ENCODE data around the gene POLR3A. TPM values are rescaled to one million over a fixed set of nuclear protein-coding genes. Genes with fewer than 3 reads are reported as not detected.
"Not testable (repeated sequence)": the region's sequence is repeated elsewhere in the genome, so short reads cannot be mapped to it uniquely, and the experiment has no call there.

The POLR3A gene
- 10 to 100 TPM; 18.3 to 19.3 TPM for total RNA-seq

GRCh38 chr10:78029269-78030226 lies at the start of gene POLR3A:
Gene POLR3A, minus strand, starts transcription at chr10:78029515. Its CDS starts 108 bp downstream, at chr10:78029407.
- Mint-ChIP-seq H3K4me3 (peak within 1 kb of the TSS; percentile 99), H3K4me1 (peaks cover 34% of the 10 kb centered on the region), H3K9me3 (ENCODE audit: low read depth) (no peaks in the 10 kb centered on the region), H3K27me3 (no peaks in the 10 kb centered on the region), H3K27ac (peak within 1 kb of the TSS; percentile 98), H3K36me3 (ENCODE audit: low read depth) (peaks cover 30% of the 10 kb centered on the region)
- ChIA-PET POLR2A (no interaction called here), CTCF (interaction anchor here (0.6 to 0.7 kb wide), 3 partner anchors 14 to 1238 kb away, joined by 3 to 5 read pairs (median 4); no protein-coding TSS in a partner anchor)
- peak; percentile 65 for ATAC-seq
- peak; percentile 96 for DNase-seq
- intact Hi-C loops (cut with DNase I, micrococcal nuclease): loop anchor here (1.0 to 5.0 kb wide), 11 partner anchors 102 to 1416 kb away; partner anchors contain the start of genes DLG5 (in 1 of the 2), PPIF (in 1 of the 2), ZCCHC24 (in 1 of the 2) and ZMIZ1 (in 1 of the 2)

DNA sequence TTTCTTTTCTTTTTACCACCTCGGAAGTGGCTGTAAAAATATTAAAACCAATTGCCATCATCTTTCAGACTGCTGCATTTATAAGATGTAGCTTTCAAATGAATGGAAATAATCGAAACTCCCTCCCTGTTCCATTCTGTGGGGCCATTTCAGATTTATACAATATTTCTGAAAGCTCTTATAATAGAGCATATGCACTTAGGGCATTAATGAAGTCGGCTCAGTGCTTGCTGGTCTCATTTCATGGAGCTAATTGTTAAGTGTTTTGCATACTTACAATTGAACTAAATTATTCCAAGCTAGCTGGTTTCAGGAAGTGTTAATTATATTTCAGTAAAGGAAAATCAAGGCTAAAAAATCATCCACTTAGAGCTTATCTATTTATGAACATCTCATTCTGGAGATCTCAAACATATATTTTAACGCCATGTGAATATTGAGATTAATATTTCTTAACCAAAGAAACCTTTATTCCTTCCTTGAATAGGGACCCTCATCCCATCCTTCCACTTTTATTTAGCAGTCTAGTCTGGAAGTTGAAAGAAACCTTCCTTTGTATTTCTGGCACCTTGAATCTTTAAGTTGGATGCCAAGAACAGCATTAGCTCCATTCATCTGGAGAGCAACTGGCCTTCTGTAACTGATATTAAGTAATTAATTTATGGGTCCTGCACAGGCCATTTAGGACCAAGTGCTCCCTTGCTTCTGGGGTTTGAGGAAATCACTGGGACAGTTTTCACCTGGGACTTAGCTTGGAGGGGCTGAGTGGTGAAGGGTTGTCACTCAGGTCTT lies 49.4 kb upstream of the POLR3A start:
- intact Hi-C loops (cut with DNase I, micrococcal nuclease): no loop called here
- Mint-ChIP-seq H3K9me3 (ENCODE audit: low read depth) (peaks cover 3% of the 10 kb centered on the region), H3K4me1 (no peaks in the 10 kb centered on the region), H3K27ac (no peak overlapping the region), H3K27me3 (no peaks in the 10 kb centered on the region), H3K36me3 (ENCODE audit: low read depth) (no peaks in the 10 kb centered on the region), H3K4me3 (no peak overlapping the region)
- CTCF ChIA-PET: no interaction called here
- ATAC-seq (no peak), DNase-seq (no peak)
- POLR2A ChIA-PET: no interaction called here

GRCh38 chr10:78075806-78076205 lies 46.5 kb upstream of the POLR3A start:
- H3K4me1 Mint-ChIP-seq; H3K27me3 Mint-ChIP-seq; CTCF ChIA-PET; intact Hi-C loops (cut with DNase I, micrococcal nuclease); H3K9me3 Mint-ChIP-seq (ENCODE audit: low read depth); H3K36me3 Mint-ChIP-seq (ENCODE audit: low read depth); DNase-seq; H3K4me3 Mint-ChIP-seq; H3K27ac Mint-ChIP-seq; ATAC-seq: not testable (repeated sequence)
- POLR2A ChIA-PET: interaction anchor here (0.7 kb wide), 1 partner anchor 1470 kb away, joined by 5 read pairs; no protein-coding TSS in a partner anchor

GRCh38 chr10:78072504-78072903 lies 43.2 kb upstream of the POLR3A start:
- no peaks in the 10 kb centered on the region for H3K4me1 Mint-ChIP-seq
- intact Hi-C loops (cut with DNase I, micrococcal nuclease): no loop called here
- ATAC-seq: no peak
- CTCF ChIA-PET: interaction anchor here (0.6 kb wide), 1 partner anchor 1089 kb away, joined by 3 read pairs; no protein-coding TSS in a partner anchor
- peaks cover 3% of the 10 kb centered on the region for H3K9me3 Mint-ChIP-seq (ENCODE audit: low read depth)
- DNase-seq: no peak
- H3K4me3 Mint-ChIP-seq: no peak overlapping the region
- H3K36me3 Mint-ChIP-seq (ENCODE audit: low read depth): no peaks in the 10 kb centered on the region
- no peak overlapping the region for H3K27ac Mint-ChIP-seq
- POLR2A ChIA-PET: no interaction called here
- H3K27me3 Mint-ChIP-seq: no peaks in the 10 kb centered on the region

DNA sequence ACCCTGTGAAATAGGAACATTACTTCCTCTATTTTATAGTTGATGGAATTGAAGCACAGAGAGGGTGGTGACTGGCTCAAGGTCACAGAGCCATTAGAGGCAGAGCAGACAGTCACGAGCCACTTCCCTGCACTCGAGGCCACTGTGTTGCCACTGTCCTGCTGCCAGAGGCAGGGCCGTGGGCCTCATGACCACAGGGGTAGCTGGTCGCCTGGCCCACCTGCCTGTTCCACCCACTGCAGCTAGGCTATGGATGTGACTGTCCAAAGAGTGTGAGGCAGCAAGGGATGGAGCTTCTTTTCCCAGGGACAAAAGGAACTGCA lies 42.5 kb upstream of the POLR3A start:
- Mint-ChIP-seq H3K9me3 (ENCODE audit: low read depth) (peaks cover 3% of the 10 kb centered on the region), H3K4me3 (no peak overlapping the region), H3K27ac (no peak overlapping the region), H3K4me1 (no peaks in the 10 kb centered on the region), H3K36me3 (ENCODE audit: low read depth) (no peaks in the 10 kb centered on the region), H3K27me3 (no peaks in the 10 kb centered on the region)
- ChIA-PET POLR2A (no interaction called here), CTCF (interaction anchor here (0.6 kb wide), 1 partner anchor 1088 kb away, joined by 3 read pairs; no protein-coding TSS in a partner anchor)
- intact Hi-C loops (cut with DNase I, micrococcal nuclease): no loop called here
- no peak for ATAC-seq
- no peak for DNase-seq

DNA sequence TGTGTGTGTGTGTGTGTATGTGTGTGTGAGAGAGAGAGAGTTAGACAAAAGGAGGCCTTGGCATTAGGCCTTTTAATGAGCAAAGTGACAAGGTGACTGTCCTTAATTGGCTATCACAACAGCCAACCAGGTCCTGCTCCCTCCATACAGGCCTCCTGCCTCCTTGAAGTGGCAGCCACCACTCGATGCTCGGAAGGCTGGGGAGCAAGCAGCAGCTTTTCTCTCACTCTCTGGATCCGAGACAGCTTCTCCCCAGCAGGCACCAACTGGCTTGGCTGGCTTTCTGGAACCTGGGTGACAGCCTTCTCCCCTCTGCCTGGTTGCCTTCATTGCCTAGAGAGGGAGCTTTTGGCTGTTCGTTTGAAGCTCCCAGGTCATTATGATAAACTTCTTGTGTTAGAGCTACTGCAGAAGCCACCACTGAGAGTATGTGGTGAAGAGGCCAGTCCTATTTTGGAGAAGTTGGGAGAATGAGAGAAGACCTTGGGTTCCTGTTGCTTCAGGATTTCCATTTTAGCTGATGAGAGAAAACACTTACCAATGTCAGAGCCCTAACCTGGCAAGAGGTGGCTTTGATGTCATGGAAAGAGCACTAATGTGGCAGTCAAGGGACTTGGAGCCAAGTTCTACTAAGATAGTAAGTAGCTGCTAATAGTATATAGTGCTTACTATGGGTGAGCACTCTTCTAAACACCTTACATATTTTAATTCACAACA lies 42.0 kb upstream of the POLR3A start:
- Mint-ChIP-seq H3K27ac (no peak overlapping the region), H3K36me3 (ENCODE audit: low read depth) (no peaks in the 10 kb centered on the region), H3K9me3 (ENCODE audit: low read depth) (peaks cover 3% of the 10 kb centered on the region), H3K4me1 (no peaks in the 10 kb centered on the region), H3K4me3 (no peak overlapping the region), H3K27me3 (no peaks in the 10 kb centered on the region)
- DNase-seq (no peak), ATAC-seq (no peak)
- CTCF ChIA-PET: no interaction called here
- POLR2A ChIA-PET: no interaction called here
- intact Hi-C loops (cut with DNase I, micrococcal nuclease): no loop called here

GRCh38 chr10:78070726-78071125 lies 41.4 kb upstream of the POLR3A start:
- no peaks in the 10 kb centered on the region for H3K27me3 Mint-ChIP-seq
- no peak overlapping the region for H3K4me3 Mint-ChIP-seq
- no peak overlapping the region for H3K27ac Mint-ChIP-seq
- no peaks in the 10 kb centered on the region for H3K36me3 Mint-ChIP-seq (ENCODE audit: low read depth)
- ChIA-PET POLR2A (no interaction called here), CTCF (no interaction called here)
- H3K9me3 Mint-ChIP-seq (ENCODE audit: low read depth): peaks cover 3% of the 10 kb centered on the region
- DNase-seq: no peak
- intact Hi-C loops (cut with DNase I, micrococcal nuclease): no loop called here
- no peaks in the 10 kb centered on the region for H3K4me1 Mint-ChIP-seq
- no peak for ATAC-seq

GRCh38 chr10:78070064-78070463 lies 40.7 kb upstream of the POLR3A start:
- H3K4me3 Mint-ChIP-seq; H3K27me3 Mint-ChIP-seq; H3K27ac Mint-ChIP-seq; H3K4me1 Mint-ChIP-seq; POLR2A ChIA-PET; H3K36me3 Mint-ChIP-seq (ENCODE audit: low read depth); ATAC-seq; intact Hi-C loops (cut with DNase I, micrococcal nuclease); H3K9me3 Mint-ChIP-seq (ENCODE audit: low read depth); CTCF ChIA-PET; DNase-seq: not testable (repeated sequence)

DNA sequence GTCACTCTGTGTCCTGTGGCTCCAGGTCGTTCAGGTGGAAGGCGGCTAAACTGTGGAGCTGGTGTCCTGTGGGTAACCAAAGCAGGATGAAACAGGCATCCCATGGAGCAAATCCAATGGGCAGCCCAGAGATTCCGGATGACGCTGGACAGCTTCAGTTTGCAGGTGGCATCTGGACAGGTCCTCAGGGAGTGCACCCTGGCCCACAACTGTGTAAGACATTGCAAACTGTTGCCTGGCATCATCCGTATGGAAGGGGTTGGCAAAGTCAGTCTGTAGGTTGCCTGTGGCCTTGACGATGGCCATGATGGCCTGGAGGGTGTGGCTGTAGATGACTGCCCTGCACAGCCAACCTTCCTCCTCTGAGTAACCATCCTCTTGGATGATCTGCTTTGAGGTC lies 39.8 kb upstream of the POLR3A start:
- H3K27me3 Mint-ChIP-seq: no peaks in the 10 kb centered on the region
- ATAC-seq: no peak
- H3K9me3 Mint-ChIP-seq (ENCODE audit: low read depth): peaks cover under 1% of the 10 kb centered on the region
- DNase-seq: no peak
- ChIA-PET CTCF (no interaction called here), POLR2A (no interaction called here)
- H3K4me3 Mint-ChIP-seq: no peak overlapping the region
- intact Hi-C loops (cut with DNase I, micrococcal nuclease): no loop called here
- no peaks in the 10 kb centered on the region for H3K36me3 Mint-ChIP-seq (ENCODE audit: low read depth)
- H3K4me1 Mint-ChIP-seq: no peaks in the 10 kb centered on the region
- no peak overlapping the region for H3K27ac Mint-ChIP-seq

DNA sequence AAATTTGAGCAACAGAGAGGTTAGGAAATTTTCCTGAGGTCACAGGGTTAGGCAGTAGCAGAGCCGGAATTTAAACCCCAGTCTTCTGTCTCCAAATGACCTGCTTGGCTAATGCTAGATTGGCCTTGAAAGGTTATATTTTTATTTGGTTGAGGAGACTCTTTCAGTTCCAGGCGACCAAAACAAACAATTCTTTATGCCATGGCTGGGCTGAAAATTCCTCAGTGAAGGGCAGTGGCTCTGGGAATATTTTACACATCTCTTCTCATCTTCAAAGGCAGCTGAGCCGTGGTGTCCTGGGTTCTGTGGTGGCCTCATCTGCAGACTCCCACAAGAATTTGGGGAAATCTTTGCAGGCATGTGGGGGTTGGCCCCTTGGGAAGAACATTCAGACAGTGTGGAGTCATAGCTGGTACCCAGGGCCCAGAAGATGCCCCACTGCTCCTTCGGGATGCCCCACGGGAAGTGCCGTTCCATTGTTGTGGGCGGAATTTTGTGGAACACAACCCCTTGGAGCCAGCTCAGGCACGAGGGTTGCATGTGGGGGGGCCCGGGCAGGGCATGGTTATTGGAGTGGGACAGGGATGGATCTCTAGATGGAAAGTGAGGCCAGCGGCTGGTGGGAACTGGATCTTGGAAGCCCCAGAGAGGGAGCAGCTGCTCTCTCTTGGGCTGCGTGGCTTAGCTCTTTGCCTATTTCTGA lies 37.6 kb upstream of the POLR3A start:
- Mint-ChIP-seq H3K36me3 (ENCODE audit: low read depth) (no peaks in the 10 kb centered on the region), H3K4me1 (peaks cover 2% of the 10 kb centered on the region), H3K9me3 (ENCODE audit: low read depth) (no peaks in the 10 kb centered on the region), H3K27ac (no peak overlapping the region), H3K4me3 (no peak overlapping the region), H3K27me3 (peaks cover 5% of the 10 kb centered on the region)
- POLR2A ChIA-PET: no interaction called here
- DNase-seq (no peak), ATAC-seq (no peak)
- CTCF ChIA-PET: no interaction called here
- intact Hi-C loops (cut with DNase I, micrococcal nuclease): no loop called here

- no peaks in the 10 kb centered on the region for H3K9me3 Mint-ChIP-seq (ENCODE audit: low read depth)
- intact Hi-C loops (cut with DNase I, micrococcal nuclease): no loop called here
- H3K36me3 Mint-ChIP-seq (ENCODE audit: low read depth): no peaks in the 10 kb centered on the region
- no peak for ATAC-seq
- POLR2A ChIA-PET: no interaction called here
- peaks cover 5% of the 10 kb centered on the region for H3K27me3 Mint-ChIP-seq
- CTCF ChIA-PET: no interaction called here
- H3K27ac Mint-ChIP-seq: no peak overlapping the region
- DNase-seq: no peak
- no peak overlapping the region for H3K4me3 Mint-ChIP-seq
- peaks cover 2% of the 10 kb centered on the region for H3K4me1 Mint-ChIP-seq
These were observed 36.7 kb upstream of the POLR3A start for GRCh38 chr10:78066012-78066411.

Data from activated CD4-positive, alpha-beta T cell treated with anti-CD3 and anti-CD28 coated beads for 36 hours (primary cell).